ENCODE measurements around the gene MRPL37.

GRCh38 chr1:54266908-54267307 lies 66.9 kb downstream of the MRPL37 start:
- TF ChIP-seq POLR2A (IDR thresholded peaks at IDR 0.05; ENCODE audit: low read depth, low read length), result no peak
- TF ChIP-seq POLR2AphosphoS5 (IDR thresholded peaks at IDR 0.05; ENCODE audit: low read depth, low read length), result no peak
- no peak for TF ChIP-seq TAF1 (IDR thresholded peaks at IDR 0.05; ENCODE audit: borderline replicate concordance, low read depth, low read length)
